Mesodermal cell (in vitro differentiated cells): ENCODE data around the gene BLNK.

Source experiments
- H3K27ac ChIP-seq: 2 replicates; pipeline ENCODE4 v1.7.0; 2013; ENCODE audit warnings: mild to moderate bottlenecking, low read depth, low read length, moderate library complexity; ENCODE audit not compliant: severe bottlenecking
- H3K36me3 ChIP-seq: 2 replicates; pipeline ENCODE4 v1.7.1; 2013; ENCODE audit warnings: mild to moderate bottlenecking, low read length, moderate library complexity; ENCODE audit not compliant: control insufficient read depth, insufficient read depth
- H3K4me1 ChIP-seq: one replicate; pipeline ENCODE4 v1.7.1; 2013; ENCODE audit warnings: mild to moderate bottlenecking, low read length; ENCODE audit not compliant: insufficient read depth, control insufficient read depth, poor library complexity, severe bottlenecking
- H3K4me3 ChIP-seq: 2 replicates; pipeline ENCODE4 v1.7.0; 2013; ENCODE audit warnings: low read length, control low read depth, mild to moderate bottlenecking; ENCODE audit not compliant: insufficient read depth, poor library complexity, severe bottlenecking; ENCODE audit errors: extremely low read depth
- H3K9me3 ChIP-seq: 2 replicates; pipeline ENCODE4 v1.7.1; 2013; ENCODE audit warnings: mild to moderate bottlenecking, low read length, moderate library complexity; ENCODE audit not compliant: control insufficient read depth
- WGBS, 2 experiments: methylation state at CpG; one replicate each; pipeline ENCODE4 v1.1.5; 2013; ENCODE audit warnings: missing lambda C conversion rate in 2 of 2; ENCODE audit not compliant: insufficient coverage in 2 of 2; 5-methylcytosine and 5-hydroxymethylcytosine counted together

Gene BLNK

DNA sequence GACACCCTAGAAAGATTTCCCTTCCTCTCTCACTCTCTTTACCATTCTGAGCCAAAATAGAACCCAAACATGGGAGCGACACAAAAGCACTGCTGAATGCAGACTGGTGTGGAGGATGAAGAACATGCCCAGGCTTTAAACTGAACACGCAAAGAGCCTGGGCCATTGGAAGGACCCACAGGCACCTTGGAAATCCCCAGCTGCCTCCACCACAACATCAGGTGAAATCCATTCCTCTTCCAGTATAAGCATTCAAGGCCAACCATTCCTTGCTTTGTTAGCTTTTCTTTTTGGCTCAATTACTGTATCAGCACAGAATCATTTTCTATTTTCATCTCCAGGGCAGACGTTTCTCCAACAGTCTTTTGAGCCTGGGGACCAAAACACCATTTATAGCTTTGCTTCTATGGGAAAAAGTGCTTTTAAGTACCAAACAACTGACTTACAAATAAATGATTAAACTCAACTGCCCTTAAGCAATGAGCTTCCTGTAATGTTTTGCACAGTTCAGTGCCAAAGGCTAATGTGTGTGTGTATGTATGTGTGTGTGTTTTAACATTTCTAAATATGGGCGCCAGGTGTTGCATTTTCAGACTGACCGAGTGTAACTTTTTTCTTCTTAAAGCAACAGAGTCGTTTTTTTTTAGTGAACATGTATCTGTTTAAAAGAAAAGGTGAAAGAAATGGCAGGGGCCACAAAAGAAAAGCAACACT lies 16.2 kb upstream of the BLNK start:
- H3K4me3 ChIP-seq, result no peak overlapping the region
- H3K36me3 ChIP-seq, result no peaks in the 10 kb centered on the region
- no peak overlapping the region for H3K27ac ChIP-seq
- no peaks in the 10 kb centered on the region for H3K4me1 ChIP-seq
- no peaks in the 10 kb centered on the region for H3K9me3 ChIP-seq
- WGBS, 2 experiments, result 69 to 74% methylated on average over 3 to 6 of the region's 6 CpGs

DNA sequence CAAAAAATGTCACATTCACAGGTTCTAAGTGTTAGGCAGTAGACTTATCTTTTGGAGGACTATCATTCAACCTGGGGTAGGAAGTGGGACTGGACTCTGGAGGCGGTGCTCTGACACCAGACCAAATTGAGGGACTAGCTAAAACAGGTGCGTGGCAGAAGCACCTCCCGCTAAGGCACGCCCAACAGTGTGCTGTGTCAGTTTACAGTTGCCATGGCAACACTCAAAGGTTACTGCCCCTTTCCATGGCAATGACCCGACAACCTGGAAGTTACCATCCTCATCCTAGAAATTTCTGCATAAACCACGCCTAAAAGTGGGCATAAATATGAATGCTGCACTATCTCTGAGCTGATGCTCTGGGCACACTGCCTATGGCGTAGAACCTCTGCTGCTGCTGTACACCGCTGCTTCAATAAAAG lies 14.0 kb upstream of the BLNK start:
- 82 to 87% methylated on average over 8 of the region's 8 CpGs for WGBS, 2 experiments
- Histone ChIP-seq H3K4me3 (no peak overlapping the region), H3K36me3 (no peaks in the 10 kb centered on the region), H3K4me1 (no peaks in the 10 kb centered on the region), H3K27ac (no peak overlapping the region), H3K9me3 (no peaks in the 10 kb centered on the region)

DNA sequence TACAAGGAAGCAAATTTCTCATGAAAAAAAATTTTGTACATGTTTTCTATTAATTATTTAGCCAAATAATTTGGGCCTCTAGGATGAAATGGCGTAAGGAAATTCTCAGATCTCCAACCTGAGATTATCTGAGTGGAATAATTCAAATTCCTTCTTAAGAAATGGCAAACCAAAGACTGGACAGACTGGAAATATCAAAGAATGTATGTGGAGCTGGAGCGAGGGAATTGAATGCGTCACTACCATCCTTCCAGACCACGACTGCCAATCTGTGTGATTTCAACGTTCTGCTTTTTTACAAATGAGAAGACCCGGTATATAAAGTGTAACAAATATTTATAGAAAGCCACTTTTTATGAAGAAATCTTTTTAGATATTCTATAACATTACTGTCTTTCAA lies 12.4 kb upstream of the BLNK start:
- Histone ChIP-seq H3K4me3 (no peak overlapping the region), H3K4me1 (no peaks in the 10 kb centered on the region), H3K36me3 (no peaks in the 10 kb centered on the region), H3K27ac (no peak overlapping the region), H3K9me3 (no peaks in the 10 kb centered on the region)
- WGBS, 2 experiments, result 92 to 95% methylated on average over 2 to 3 of the region's 6 CpGs

GRCh38 chr10:96283351-96283750 lies 12.0 kb upstream of the BLNK start:
- 100% methylated on average over 1 of the region's 2 CpGs; no CpG with 5 or more reads in 1 of the 2 experiments for WGBS, 2 experiments
- Histone ChIP-seq H3K9me3 (no peaks in the 10 kb centered on the region), H3K36me3 (no peaks in the 10 kb centered on the region), H3K4me3 (no peak overlapping the region), H3K4me1 (no peaks in the 10 kb centered on the region), H3K27ac (no peak overlapping the region)

DNA sequence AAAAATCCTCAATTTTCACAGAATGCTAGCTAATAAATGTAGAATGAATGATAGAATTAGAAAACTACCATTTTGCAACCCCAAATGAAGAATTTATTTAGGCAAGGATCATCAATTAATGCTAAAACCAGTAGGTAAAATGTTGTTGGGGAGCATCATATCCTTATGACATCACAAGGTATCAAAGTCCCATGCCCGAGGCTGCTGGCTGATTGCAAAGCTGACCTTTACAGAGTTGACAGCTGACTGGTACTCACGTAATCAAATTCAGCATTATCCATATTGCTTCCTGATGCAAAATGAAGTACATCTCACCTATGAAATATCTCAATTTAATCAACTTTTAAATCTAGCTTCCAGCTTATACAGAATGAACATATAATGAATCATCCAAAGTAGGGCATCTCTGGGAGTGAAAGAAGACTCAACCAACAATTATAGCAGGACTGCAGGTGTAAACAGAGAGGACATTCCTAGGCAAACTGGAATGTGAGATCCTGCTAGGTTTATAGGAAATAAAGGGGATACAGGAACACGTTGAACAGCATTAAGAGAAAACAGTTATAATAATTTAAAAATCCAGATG lies 10.2 kb upstream of the BLNK start:
- Histone ChIP-seq H3K4me1 (no peaks in the 10 kb centered on the region), H3K4me3 (no peak overlapping the region), H3K27ac (no peak overlapping the region), H3K9me3 (no peaks in the 10 kb centered on the region), H3K36me3 (no peaks in the 10 kb centered on the region)
- whole genome bisulfite sequencing, 2 experiments, result 90 to 92% methylated on average over 2 of the region's 3 CpGs

DNA sequence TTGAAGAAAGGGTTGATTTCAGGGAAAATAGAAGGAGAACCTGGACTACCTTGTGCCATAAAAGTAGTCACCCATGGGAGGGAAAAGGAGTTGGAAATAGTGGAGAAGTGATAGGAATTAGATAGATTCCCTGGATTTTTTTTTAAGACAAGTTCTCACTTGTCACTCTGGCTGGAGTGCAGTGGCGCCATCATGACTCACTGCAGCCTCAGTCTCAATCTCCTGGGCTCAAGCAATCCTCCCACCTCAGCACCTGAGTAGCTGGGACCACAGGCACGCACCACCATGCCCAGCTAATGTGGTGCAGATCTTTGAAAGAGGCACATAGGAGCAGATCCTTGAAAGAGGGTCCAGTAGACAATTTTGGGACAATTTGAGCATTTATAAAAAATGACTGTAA lies 9.5 kb upstream of the BLNK start:
- no peaks in the 10 kb centered on the region for H3K9me3 ChIP-seq
- no peak overlapping the region for H3K4me3 ChIP-seq
- no CpG with 5 or more reads among the region's 2 CpGs for WGBS, 2 experiments
- H3K4me1 ChIP-seq, result no peaks in the 10 kb centered on the region
- H3K27ac ChIP-seq, result no peak overlapping the region
- H3K36me3 ChIP-seq, result no peaks in the 10 kb centered on the region

- no peak overlapping the region for H3K27ac ChIP-seq
- H3K4me1 ChIP-seq, result no peaks in the 10 kb centered on the region
- WGBS, 2 experiments, result 89 to 100% methylated on average over 3 of the region's 3 CpGs
- no peak overlapping the region for H3K4me3 ChIP-seq
- no peaks in the 10 kb centered on the region for H3K36me3 ChIP-seq
- H3K9me3 ChIP-seq, result no peaks in the 10 kb centered on the region
Observed at GRCh38 chr10:96279191-96279641, 7.8 kb upstream of the BLNK start.

- H3K4me1 ChIP-seq, result no peaks in the 10 kb centered on the region
- H3K9me3 ChIP-seq, result no peaks in the 10 kb centered on the region
Observed at GRCh38 chr10:96276831-96277230, 5.5 kb upstream of the BLNK start.

DNA sequence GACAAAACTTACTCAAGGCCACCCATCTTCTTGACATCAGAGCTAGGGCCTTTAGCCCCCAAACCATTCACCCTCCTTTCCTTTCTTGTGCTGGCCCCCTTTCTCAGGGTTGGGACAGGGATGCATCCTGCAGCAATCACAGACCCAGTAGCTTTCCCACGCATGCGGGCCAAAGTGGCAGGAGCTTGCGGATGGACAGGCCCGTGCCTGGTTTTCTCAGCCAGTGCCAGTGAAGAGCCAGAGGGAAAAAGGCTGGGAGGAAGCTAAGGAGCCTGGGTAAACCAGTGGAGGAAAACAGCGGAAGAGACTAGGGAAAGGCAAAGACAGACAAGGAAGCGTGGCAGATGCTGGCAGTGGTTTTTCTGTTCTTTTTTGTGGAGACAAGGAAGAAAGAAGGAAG lies 5.1 kb upstream of the BLNK start:
- H3K9me3 ChIP-seq, result no peaks in the 10 kb centered on the region
- 92 to 96% methylated on average over 5 to 6 of the region's 6 CpGs for WGBS, 2 experiments
- no peaks in the 10 kb centered on the region for H3K36me3 ChIP-seq
- H3K4me3 ChIP-seq, result no peak overlapping the region
- H3K4me1 ChIP-seq, result no peaks in the 10 kb centered on the region
- no peak overlapping the region for H3K27ac ChIP-seq

More at GRCh38 chr10:96276831-96277230, 5.5 kb upstream of the BLNK start:
- 89% methylated on average over 1 of the region's 1 CpG; no CpG with 5 or more reads in 1 of the 2 experiments for WGBS, 2 experiments
- no peaks in the 10 kb centered on the region for H3K36me3 ChIP-seq
- no peak overlapping the region for H3K27ac ChIP-seq
- no peak overlapping the region for H3K4me3 ChIP-seq

- H3K4me1 ChIP-seq, result no peaks in the 10 kb centered on the region
- WGBS, 2 experiments, result 100% methylated on average over 1 to 2 of the region's 2 CpGs
- no peak overlapping the region for H3K4me3 ChIP-seq
- no peaks in the 10 kb centered on the region for H3K36me3 ChIP-seq
- H3K9me3 ChIP-seq, result no peaks in the 10 kb centered on the region
- H3K27ac ChIP-seq, result no peak overlapping the region
Observed at GRCh38 chr10:96275685-96276418, 4.5 kb upstream of the BLNK start.
